Measurements from ENCODE around the gene RNF150. TPM values are rescaled to one million over a fixed set of nuclear protein-coding genes. Genes with fewer than 3 reads are reported as not detected.

RNF150 gene
- total and polyA plus RNA-seq, 2 of the 8 experiments (the other 6 are each of a cell fraction or from before 2014, with no cell fraction given) = 3.4 to 4.8 TPM

GRCh38 chr4:141011901-141012315 lies 121.4 kb downstream of the RNF150 start:
- Histone ChIP-seq H3K4me3 (ENCODE audit: extremely low read depth in 1 of 4, insufficient read depth in 2 of 4, low read depth in 3 of 4, low read length in 4 of 4) (no peak overlapping the region), H3K56ac (replicated peaks; ENCODE audit: insufficient read length, low read depth, low read length) (no peak overlapping the region), H2AFZ (ENCODE audit: low read length) (no peak overlapping the region), H3K27ac (ENCODE audit: low read depth, low read length) (no peak overlapping the region), H3K23ac (ENCODE audit: insufficient read length) (no peak overlapping the region), H3K4ac (replicated peaks; ENCODE audit: insufficient read length, low read depth, low read length) (no peak overlapping the region), H2BK15ac (ENCODE audit: low read length) (no peak overlapping the region), H3K4me2 (ENCODE audit: insufficient read depth in 1 of 2, low read depth in 2 of 2, low read length in 2 of 2) (no peak overlapping the region), H3K18ac (ENCODE audit: extremely low read depth, low read length) (no peak overlapping the region), H2BK5ac (ENCODE audit: low read depth, low read length) (no peak overlapping the region), H3K4me1 (replicated peaks in 1 of 4; ENCODE audit: control insufficient read depth in 3 of 4, insufficient read depth in 4 of 4, low read length in 3 of 4) (no peaks in the 10 kb centered on the region), H4K91ac (replicated peaks; ENCODE audit: insufficient read length, low read length) (no peak overlapping the region), H3K79me1 (ENCODE audit: low read depth, low read length) (no peaks in the 10 kb centered on the region), H2BK120ac (replicated peaks; ENCODE audit: low read depth, low read length) (no peak overlapping the region), H3K23me2 (ENCODE audit: low read depth, low read length) (no peaks in the 10 kb centered on the region), H2BK12ac (ENCODE audit: low read depth, low read length) (no peak overlapping the region), H3K14ac (ENCODE audit: insufficient read length) (no peak overlapping the region), H4K8ac (ENCODE audit: extremely low read depth, insufficient read depth, low read length) (peak overlapping the region; percentile 64; the same call in 1 of the 2 replicates), H3K36me3 (ENCODE audit: control insufficient read depth in 2 of 4, insufficient read depth in 4 of 4, low read length in 3 of 4) (no peaks in the 10 kb centered on the region), H4K20me1 (replicated peaks in 1 of 2; ENCODE audit: control insufficient read depth in 1 of 2, insufficient read depth in 2 of 2, low read length in 2 of 2) (no peaks in the 10 kb centered on the region), H4K5ac (ENCODE audit: insufficient read length, low read depth, low read length) (no peak overlapping the region), H3K79me2 (ENCODE audit: control insufficient read depth in 1 of 2, insufficient read depth in 2 of 2, low read length in 2 of 2) (no peaks in the 10 kb centered on the region), H2BK20ac (ENCODE audit: low read length) (no peak overlapping the region), H3K9ac (replicated peaks in 1 of 4; ENCODE audit: extremely low read depth in 1 of 4, low read depth in 3 of 4, low read length in 3 of 4) (no peak overlapping the region), H3K27me3 (replicated peaks in 1 of 4; ENCODE audit: control insufficient read depth in 3 of 4, extremely low read depth in 1 of 4, insufficient read depth in 3 of 4, low read length in 3 of 4) (no peaks in the 10 kb centered on the region), H2AK5ac (ENCODE audit: low read depth, low read length) (no peak overlapping the region), H3K9me3 (ENCODE audit: insufficient read depth in 2 of 2, low read depth in 1 of 2, low read length in 1 of 2) (peaks cover 0 to 6% of the 10 kb centered on the region in 2 experiments; a peak in 1 of 4 replicates)
- TF ChIP-seq SIX5 (IDR thresholded peaks at IDR 0.05; ENCODE audit: low read depth, low read length) = no peak
- no peak for TF ChIP-seq ATF2 (IDR thresholded peaks at IDR 0.05; ENCODE audit: low read length)
- no peak for TF ChIP-seq JUND (IDR thresholded peaks at IDR 0.05; ENCODE audit: low read length)
- TF ChIP-seq SP1 (IDR thresholded peaks at IDR 0.05; ENCODE audit: low read depth, low read length) = no peak
- TF ChIP-seq SRF (IDR thresholded peaks at IDR 0.05; ENCODE audit: low read depth, low read length) = no peak
- TF ChIP-seq POLR2AphosphoS5 (IDR thresholded peaks at IDR 0.05; ENCODE audit: low read depth, low read length) = no peak
- TF ChIP-seq TAF7 (optimal IDR thresholded peaks at IDR 0.05; ENCODE audit: borderline replicate concordance, low read depth, low read length) = no peak
- no peak for TF ChIP-seq CREB1 (IDR thresholded peaks at IDR 0.05)
- TF ChIP-seq JUN (IDR thresholded peaks at IDR 0.05; ENCODE audit: low read depth, low read length) = no peak
- no peak for TF ChIP-seq SIRT6 (IDR thresholded peaks at IDR 0.05; ENCODE audit: low read length)
- no peak for TF ChIP-seq KDM1A (IDR thresholded peaks at IDR 0.05; ENCODE audit: borderline replicate concordance, low read length)
- no peak for TF ChIP-seq CHD1 (IDR thresholded peaks at IDR 0.05; ENCODE audit: low read depth, low read length)
- no peak for TF ChIP-seq TCF12 (IDR thresholded peaks at IDR 0.05; ENCODE audit: low read depth, low read length)
- TF ChIP-seq TEAD4 (IDR thresholded peaks at IDR 0.05; ENCODE audit: low read depth, low read length) = no peak
- DNase-seq (ENCODE audit: low read depth in 1 of 2, low spot score in 2 of 2) (no peak), FAIRE-seq (no peak)
- WGBS, 2 experiments (ENCODE audit: extremely low coverage in 1 of 2, insufficient coverage in 1 of 2, insufficient read length in 1 of 2, insufficient replicate concordance in 2 of 2, low coverage in 1 of 2, low lambda C conversion rate in 2 of 2, missing lambda C conversion rate in 1 of 2) = 93% methylated on average over 3 of the region's 3 CpGs; no CpG with 5 or more reads in 1 of the 2 experiments
- ChIA-PET CTCF (ENCODE audit: partially characterized antibody) (interaction anchor here (0.5 to 1.5 kb wide), 3 partner anchors 9 to 221 kb away, joined by 3 to 5 read pairs (median 4); no protein-coding TSS in a partner anchor), POLR2A (ENCODE audit: partially characterized antibody) (no interaction called here)

All from H1 (cell line).